Activated T-cell treated with anti-CD3 and anti-CD28 coated beads, Interleukin-2, amount 50 U/mL, for 24 hours (primary cell): ENCODE data around the gene ZBED4.

Experiments used
- DNase-seq: peaks from one replicate; pipeline ENCODE4 v3.0.0-alpha.2; 2020
- H3K27ac Mint-ChIP-seq: 2 replicates; pipeline ENCODE4 v1.8.0; 2020; ENCODE audit warnings: mild to moderate bottlenecking, mixed read lengths
- H3K27me3 Mint-ChIP-seq: 2 replicates; pipeline ENCODE4 v1.8.0; 2020; ENCODE audit warnings: mixed read lengths
- H3K36me3 Mint-ChIP-seq: 2 replicates; pipeline ENCODE4 v1.8.0; 2020; ENCODE audit warnings: low read depth, mixed read lengths
- H3K4me1 Mint-ChIP-seq: 2 replicates; pipeline ENCODE4 v1.8.0; 2020; ENCODE audit warnings: low read depth, mixed read lengths
- H3K4me3 Mint-ChIP-seq: 2 replicates; pipeline ENCODE4 v1.8.0; 2020; ENCODE audit warnings: mild to moderate bottlenecking, moderate library complexity, mixed read lengths
- H3K9me3 Mint-ChIP-seq: 2 replicates; pipeline ENCODE4 v1.8.0; 2020; ENCODE audit warnings: mixed read lengths

Gene ZBED4

DNA sequence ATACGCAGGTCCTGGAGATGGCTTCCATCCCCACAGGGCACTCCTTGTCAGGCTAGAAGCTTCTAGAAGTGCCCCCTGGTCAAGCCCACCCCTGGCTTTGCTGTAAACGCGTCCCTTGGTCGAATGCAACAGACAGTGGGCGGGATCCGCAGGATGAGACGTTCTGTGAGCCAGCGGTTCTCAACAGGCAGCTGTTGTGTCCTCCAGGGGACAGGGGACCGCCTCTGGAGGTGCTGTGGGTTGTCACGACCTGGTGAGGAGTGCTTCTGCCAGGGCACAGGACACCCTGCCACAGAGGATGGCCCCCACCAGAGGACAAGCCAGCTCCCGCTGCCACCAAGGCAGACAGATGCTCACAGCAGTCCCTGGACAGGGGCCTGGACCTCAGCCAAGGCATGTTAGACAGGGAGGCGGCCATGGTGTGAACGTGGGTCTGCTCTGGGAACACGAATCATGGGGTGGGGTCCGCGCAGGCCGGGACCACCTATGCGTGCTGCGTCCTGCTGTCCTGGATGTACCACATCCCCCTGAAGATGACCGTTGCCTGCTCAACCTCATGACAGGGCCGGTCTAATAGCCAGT is 76.4 kb downstream of the ZBED4 start:
- Mint-ChIP-seq H3K4me1 (peaks cover 54% of the 10 kb centered on the region), H3K36me3 (peaks cover 19% of the 10 kb centered on the region), H3K9me3 (no peaks in the 10 kb centered on the region), H3K27ac (no peak overlapping the region), H3K27me3 (no peaks in the 10 kb centered on the region), H3K4me3 (no peak overlapping the region)
- no peak for DNase-seq

DNA sequence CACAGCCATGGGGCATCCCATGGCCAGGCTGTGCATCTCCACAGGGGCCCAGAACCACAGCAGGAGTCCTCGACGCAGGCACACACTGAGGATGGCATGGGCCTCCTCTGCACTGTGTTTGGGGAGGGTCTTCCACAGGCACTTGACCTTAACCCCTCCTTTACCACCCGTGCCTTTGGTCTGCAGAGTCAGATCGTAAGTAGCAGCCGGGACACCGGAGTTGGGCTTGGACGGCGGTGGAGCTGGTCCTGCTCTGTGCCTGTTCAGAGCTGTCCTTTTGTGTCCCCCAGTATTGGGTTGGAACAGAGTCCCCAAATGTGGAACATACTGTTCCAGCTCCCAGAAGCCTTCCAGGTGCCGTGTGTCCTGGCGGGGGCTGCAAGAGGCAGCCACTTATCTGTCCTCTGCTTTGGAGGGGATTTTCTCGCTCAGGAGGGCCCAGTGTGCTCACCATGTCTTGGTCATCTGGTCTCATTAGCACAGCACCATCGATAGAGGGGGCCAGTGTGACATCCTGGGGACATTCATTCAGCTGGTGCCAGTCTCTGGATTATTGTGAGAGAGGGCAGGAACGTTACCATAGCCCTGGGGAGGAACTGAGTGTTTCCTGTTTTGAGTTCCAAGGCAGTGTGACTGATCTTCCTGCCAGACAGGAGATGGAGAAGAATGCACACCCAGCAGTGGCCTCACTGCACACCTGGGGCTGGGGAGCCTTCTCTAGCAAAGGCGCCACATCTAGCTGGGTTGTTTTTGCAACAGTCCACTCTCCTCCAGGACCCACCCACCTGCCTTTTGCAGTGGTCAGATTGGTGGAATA is 77.2 kb downstream of the ZBED4 start:
- DNase-seq = peak; percentile 66
- peak overlapping the region; percentile 12 for H3K4me3 Mint-ChIP-seq
- H3K4me1 Mint-ChIP-seq = peaks cover 47% of the 10 kb centered on the region
- H3K9me3 Mint-ChIP-seq = no peaks in the 10 kb centered on the region
- H3K27ac Mint-ChIP-seq = peak overlapping the region; percentile 22
- no peaks in the 10 kb centered on the region for H3K27me3 Mint-ChIP-seq
- H3K36me3 Mint-ChIP-seq = peaks cover 13% of the 10 kb centered on the region

DNA sequence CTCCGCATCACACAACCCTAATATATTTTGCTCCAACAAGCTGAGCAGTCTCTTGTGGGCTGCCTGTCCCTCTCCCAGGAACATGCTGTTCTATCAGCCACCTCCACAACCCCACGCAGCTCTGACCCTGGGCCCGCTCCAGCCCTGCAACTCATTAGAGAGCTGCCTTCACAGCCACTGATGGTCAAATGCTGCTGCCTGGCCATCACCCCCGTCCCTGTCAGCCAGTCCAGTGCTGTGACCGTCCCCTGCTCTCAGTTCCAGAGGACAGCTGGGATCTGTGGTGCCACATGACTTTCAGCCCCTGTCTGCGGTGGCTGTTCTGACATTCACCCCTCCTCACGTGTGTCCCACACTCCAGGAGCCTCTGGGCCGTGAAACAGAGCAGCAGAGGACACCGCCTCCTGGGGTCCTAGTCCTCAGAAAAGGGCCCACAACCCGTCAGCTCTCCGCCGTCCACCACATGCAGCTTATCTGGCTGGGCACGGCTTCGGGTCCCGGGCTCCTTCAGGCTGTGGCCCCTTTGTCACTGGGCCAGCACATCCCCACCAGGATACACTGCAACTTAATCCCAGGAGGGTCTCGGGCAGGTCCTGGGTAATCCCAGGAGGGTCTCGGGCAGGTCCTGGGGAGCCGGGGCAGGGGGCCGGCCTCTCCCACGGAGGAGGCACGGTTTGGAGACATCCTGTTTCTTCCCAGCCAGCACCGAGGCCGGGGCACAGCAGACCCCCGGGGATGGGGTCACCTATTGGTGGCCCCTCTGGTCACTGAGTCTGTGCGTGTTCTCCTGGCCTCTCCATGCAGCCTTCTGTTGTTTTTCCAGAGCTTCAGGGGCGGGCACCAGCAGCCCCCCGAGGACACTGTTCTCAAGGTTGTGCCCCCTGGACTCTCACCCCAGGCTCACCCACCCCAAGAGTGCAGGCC is 79.9 kb downstream of the ZBED4 start:
- Mint-ChIP-seq H3K36me3 (peaks cover 3% of the 10 kb centered on the region), H3K4me3 (peak overlapping the region; percentile 76), H3K27me3 (no peaks in the 10 kb centered on the region), H3K9me3 (no peaks in the 10 kb centered on the region), H3K4me1 (peaks cover 49% of the 10 kb centered on the region), H3K27ac (peak overlapping the region; percentile 77)
- DNase-seq = peak; percentile 41

DNA sequence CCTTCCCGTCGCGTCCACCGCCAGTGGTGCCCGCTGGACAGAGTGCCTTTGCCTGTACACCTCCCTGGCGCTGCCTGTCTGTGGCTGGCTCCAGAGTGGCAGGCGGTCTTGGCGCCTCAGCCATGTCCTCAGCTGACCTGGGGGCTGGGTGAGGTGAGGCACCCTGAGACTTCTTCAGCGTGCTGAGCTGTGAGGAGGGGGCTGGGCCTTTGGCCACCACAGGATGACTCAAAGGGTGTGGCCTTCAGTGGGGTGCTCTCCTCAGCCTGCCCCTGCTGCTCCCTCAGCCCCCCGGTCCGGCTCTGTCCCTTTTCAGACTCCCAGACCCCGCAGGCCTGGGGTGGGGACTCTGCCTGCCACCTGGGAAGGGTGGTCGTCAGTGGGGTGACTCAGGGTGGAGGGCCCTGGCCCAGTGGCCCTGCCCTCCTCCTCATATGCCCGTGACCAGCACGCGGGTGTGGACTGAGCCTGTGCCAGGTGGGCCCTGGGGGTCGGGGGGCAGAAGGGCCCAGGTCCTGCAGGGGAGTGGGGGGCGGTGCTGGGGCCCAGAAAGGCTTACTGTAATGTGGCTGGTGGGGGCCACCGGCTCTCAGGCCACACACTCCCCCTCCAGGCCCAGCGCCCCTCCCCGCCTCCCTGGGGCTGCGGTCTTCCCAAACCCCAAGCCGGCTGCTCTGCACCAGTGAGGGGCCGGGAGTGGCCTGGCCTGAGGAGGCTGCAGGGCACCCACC is 80.7 kb downstream of the ZBED4 start:
- Mint-ChIP-seq H3K36me3 (peaks cover 3% of the 10 kb centered on the region), H3K27me3 (no peaks in the 10 kb centered on the region), H3K27ac (peak overlapping the region; percentile 73), H3K4me1 (peaks cover 49% of the 10 kb centered on the region), H3K4me3 (peak overlapping the region; percentile 76), H3K9me3 (no peaks in the 10 kb centered on the region)
- peak; percentile 56 for DNase-seq

DNA sequence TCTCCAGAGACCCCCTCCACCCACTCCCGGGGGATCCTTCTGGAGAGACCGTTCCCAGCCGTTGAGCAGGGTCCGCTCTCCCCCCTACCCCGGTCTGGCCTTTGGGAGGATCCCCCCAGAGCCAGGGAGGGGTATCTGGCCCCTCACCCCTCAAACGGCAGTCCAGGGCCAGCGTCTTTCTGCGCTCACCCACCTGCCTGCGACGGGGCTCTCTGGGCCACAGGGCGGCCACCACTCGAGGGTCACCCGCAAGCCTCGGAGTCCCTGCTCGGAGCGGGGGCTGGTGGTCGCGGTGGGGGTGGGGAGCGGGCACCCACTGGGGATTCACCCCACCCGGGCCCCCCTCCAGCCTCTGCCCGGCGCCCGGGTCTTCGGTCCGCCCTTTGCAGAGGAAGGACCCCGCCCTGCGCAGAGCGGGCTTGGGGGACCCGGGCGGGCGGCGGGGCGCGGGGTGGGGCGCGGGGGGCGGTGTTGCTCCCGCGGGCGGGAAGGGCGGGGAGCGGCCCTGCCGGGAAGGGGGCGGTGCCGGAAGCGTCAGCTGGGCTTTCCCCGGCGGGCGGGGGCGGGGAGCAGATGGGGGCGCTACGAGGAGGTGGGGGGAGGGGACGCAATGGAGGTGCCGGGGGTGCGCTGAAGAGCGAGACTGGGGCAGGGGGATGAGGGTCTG is 81.4 kb downstream of the ZBED4 start:
- H3K4me3 Mint-ChIP-seq = peak overlapping the region; percentile 76
- no peaks in the 10 kb centered on the region for H3K9me3 Mint-ChIP-seq
- peaks cover 53% of the 10 kb centered on the region for H3K4me1 Mint-ChIP-seq
- no peaks in the 10 kb centered on the region for H3K27me3 Mint-ChIP-seq
- peak; percentile 93 for DNase-seq
- H3K27ac Mint-ChIP-seq = peak overlapping the region; percentile 73
- H3K36me3 Mint-ChIP-seq = peaks cover 3% of the 10 kb centered on the region

DNA sequence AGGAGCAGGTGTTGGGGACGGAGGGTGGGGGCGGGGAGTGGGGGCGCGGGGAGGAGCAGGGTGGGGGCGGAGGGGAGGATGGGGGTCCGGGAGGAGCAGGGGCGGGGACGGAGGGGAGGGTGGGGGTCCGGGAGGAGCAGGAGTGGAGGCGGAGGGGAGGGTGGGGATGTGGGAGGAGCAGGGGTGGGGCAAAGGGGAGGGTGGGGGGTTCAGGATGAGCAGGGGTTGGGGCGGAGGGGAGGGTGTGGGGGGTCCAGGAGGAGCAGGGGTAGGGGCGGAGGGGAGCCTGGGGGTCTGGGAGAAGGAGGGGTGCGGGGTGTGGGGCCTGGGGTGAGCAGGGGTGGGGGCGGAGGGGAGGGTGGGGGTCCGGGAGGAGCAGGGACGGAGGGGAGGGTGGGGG is 81.9 kb downstream of the ZBED4 start:
- H3K9me3 Mint-ChIP-seq = no peaks in the 10 kb centered on the region
- no peaks in the 10 kb centered on the region for H3K27me3 Mint-ChIP-seq
- peaks cover 48% of the 10 kb centered on the region for H3K4me1 Mint-ChIP-seq
- no peak overlapping the region for H3K4me3 Mint-ChIP-seq
- peaks cover 3% of the 10 kb centered on the region for H3K36me3 Mint-ChIP-seq
- no peak overlapping the region for H3K27ac Mint-ChIP-seq
- no peak for DNase-seq

DNA sequence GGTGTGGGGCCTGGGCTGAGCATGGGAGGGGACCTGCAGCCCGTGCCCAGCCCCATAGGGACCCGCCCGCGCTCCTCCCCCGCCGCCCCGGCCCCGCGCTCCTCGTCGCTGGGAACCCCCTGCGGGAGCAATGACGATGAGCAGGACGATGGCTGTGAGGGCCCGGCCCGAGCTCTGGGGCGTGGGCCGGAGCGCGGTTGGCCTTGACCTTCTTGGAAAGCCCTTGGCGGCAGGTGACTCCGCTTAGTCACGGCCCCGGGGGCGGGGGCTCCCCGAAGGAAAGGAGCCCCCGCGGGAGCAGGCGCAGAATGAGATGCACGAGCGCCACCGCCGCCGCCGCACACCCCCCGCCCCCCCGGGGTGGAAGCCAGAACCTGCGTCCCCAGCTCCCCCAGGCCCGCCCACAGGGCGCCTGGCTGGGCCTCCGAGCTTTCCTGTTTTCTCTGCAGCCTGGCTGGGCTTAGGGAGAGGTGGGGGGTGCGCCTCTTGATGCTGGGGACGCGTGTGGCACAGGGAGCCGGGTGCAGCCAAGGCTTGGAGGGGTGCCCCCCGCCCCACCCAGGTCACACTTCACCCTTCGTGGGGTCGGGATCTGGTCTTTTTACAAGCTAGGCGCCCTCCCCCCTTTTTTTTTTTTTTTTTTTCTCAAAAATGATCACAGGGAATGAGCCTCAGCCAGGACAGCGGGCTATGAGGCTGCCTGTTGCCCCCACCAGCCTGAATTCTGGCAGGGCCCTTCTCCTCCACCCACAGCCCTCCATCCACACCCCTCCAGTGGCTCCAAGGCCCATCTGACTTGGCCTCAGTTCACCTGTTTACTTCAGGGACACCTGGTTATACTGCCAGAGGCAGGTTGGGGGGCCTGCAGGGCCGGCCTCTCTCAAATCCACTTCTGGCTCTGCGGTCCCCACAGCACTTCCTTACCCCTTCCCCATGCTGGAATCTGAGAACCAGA is 82.7 kb downstream of the ZBED4 start:
- H3K4me3 Mint-ChIP-seq = peak overlapping the region; percentile 61

DNA sequence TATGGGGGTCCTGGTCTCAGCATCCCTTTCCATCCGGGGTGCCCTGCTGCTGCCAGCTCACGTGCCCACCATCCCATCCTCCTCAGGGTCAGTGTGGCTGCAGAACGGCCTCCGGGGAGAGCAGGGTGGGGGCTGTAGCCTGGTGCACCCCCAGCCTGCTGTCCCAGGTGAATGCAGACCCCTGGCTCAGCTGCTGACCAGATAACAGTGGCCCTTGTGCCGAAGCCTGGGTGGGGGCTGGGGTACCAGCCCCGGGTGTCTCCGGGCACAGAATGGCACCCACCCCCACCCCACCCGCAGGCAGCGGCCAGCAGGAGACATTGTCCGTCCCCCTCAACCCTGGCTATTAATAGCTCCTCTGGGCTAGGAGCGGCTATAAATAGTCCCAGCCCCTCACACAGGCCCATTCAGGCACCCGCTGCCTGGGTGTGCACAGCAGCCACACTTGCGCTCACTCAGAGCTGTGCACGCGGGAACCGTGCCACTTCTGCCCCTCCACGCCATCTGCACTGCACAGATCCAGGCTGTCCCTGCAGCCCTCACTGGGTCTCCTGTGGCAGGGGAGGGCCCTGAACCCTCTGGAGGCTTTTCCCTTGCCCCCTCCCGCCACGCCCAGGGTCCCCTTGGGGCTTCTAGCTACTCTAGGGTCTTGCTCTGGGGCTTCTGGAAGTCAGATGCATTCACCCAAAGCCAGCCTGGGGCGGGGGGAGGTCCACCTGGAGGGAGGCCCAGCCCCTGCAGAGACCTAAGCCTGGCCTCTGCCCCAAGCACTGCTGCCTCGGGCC is 83.5 kb downstream of the ZBED4 start:
- Mint-ChIP-seq H3K27me3 (no peaks in the 10 kb centered on the region), H3K9me3 (no peaks in the 10 kb centered on the region), H3K27ac (peak overlapping the region; percentile 87), H3K4me3 (peak overlapping the region; percentile 61), H3K4me1 (peaks cover 35% of the 10 kb centered on the region), H3K36me3 (peaks cover 3% of the 10 kb centered on the region)
- DNase-seq = no peak

More for the DNA sequence above, 82.7 kb downstream of the ZBED4 start:
- peaks cover 3% of the 10 kb centered on the region for H3K36me3 Mint-ChIP-seq
- peaks cover 41% of the 10 kb centered on the region for H3K4me1 Mint-ChIP-seq
- peak overlapping the region; percentile 87 for H3K27ac Mint-ChIP-seq
- no peaks in the 10 kb centered on the region for H3K9me3 Mint-ChIP-seq
- DNase-seq = peak; percentile 98
- H3K27me3 Mint-ChIP-seq = no peaks in the 10 kb centered on the region

DNA sequence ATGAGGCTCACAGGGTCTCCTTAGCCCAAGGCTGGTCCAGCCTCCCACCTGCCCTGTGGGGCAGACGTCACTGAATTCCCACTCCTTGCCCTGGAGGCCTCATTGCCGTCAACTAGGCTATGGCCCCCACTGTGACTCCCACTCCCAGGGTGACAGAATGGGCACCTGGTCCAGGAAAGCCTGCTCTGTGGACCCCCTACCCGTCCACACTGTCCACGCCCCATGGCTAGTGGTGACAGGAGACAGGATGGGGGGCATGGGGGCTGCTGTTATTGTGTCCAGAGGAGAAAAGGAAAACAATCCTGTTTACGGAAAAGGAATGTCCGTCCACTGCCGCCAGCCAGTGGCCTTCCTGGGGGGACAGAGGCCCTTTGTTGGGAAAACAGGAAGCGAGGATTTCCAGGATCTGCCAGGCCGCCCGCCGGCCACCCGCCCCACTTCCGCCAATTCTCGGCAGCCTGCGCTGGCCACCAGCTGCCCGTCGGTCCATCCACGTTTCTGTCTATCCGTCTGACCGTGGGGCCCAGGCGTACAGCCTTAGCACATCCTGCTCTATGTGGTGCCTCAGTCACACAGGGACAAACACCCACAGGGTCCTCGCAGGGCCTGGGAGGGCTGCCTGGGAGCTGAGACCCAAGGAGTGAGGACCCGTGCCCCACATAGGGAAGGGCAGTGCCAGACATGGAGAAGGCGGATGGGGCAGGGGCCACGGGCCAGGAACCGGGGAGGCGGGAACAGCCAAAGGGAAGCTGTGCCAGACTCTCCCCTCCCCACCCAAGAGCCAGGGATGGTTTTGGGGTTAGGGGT is 84.3 kb downstream of the ZBED4 start:
- H3K36me3 Mint-ChIP-seq = peaks cover 2% of the 10 kb centered on the region
- H3K9me3 Mint-ChIP-seq = no peaks in the 10 kb centered on the region
- H3K4me3 Mint-ChIP-seq = no peak overlapping the region

DNA sequence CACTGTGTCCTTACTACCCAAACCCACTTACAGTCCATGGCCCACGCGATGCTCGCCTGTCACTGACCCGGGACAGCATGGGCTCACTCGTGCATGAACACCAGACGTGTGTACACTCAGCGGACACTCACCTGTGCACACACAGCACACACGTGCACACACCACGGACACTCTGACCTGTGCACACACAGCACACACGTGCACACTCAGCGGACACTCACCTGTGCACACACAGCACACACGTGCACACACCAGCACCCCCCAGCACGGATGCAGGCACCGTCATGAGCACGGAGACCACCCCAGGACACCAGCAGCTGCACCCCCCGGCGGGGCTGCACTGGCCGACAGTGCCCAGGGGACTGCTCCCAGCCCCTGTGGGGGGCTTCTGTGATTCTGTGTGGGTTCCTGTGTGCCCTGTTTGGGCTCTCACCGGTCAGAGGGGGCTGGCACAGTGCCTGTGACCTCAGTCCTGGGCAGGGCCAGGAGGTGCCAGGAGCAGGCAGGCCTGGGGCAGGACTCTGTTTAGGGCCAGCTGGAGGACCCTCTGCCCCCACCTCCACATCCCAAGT is 85.0 kb downstream of the ZBED4 start:
- H3K4me3 Mint-ChIP-seq = no peak overlapping the region
- DNase-seq = no peak
- no peaks in the 10 kb centered on the region for H3K27me3 Mint-ChIP-seq
- no peak overlapping the region for H3K27ac Mint-ChIP-seq
- no peaks in the 10 kb centered on the region for H3K36me3 Mint-ChIP-seq
- H3K9me3 Mint-ChIP-seq = no peaks in the 10 kb centered on the region
- H3K4me1 Mint-ChIP-seq = peaks cover 25% of the 10 kb centered on the region

More for the DNA sequence above, 84.3 kb downstream of the ZBED4 start:
- no peak overlapping the region for H3K27ac Mint-ChIP-seq
- H3K27me3 Mint-ChIP-seq = no peaks in the 10 kb centered on the region
- peaks cover 32% of the 10 kb centered on the region for H3K4me1 Mint-ChIP-seq
- DNase-seq = no peak
